DLD1 (cell line): ENCODE data around the gene TRIML2.

Source experiments
- in situ Hi-C: cut with HindIII; loops from 2 replicates; pipeline ENCODE4 v1.10.0; 2017; ENCODE audit warnings: low sequenced_read_pairs

Gene TRIML2

DNA sequence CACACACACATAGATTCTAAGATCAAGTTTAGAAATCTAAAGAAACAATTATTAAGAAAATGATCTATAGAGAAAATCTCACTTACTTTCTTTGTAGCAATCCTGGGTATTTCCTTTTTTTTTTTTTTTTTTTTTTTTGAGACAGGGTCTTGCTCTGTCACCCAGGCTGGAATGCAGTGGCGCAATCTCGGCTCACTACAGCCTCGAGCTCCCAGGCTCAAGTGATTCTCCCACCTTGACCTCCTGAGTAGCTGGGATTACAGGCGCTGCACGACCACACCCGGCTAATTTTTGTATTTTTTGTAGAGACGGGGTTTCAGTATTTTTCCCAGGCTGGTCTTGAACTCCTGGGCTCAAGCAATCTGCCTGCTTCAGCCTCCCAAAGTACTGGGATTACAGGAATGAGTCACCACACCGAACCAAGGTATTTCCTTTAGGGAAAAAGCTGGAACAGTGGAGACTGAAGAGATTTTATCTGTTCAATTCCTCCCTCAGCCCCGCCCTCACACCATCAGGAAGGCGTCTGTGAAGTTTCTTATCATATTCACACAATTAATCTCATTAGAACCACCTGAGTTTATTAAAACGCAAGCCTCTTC, at the start of gene TRIML2:
Gene TRIML2, minus strand, starts transcription at position 447 of the 599 bp plus-strand sequence. CDS start 4,235 bp downstream, outside the sequence.
- in situ Hi-C loops = no loop called here

DNA sequence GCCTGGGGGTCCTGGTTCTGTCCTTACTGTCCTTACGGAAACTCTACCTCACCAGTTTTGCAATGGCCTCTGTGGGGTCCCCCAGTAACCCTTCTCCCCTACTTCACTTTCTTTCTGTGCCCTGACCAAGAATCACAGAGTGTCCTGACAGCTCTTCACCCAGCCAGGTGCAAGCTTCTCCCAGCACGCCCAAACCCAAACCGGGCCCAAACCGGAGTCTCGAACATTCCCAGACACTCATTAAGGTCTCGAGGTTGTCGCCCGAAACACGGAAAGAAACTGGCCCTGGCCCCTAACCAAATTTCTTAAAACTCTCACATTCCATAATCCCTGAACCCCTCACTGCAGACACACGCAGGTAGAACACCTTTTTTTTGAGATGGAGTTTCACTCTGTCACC, 48.9 kb upstream of the TRIML2 start:
- in situ Hi-C loops = no loop called here

- in situ Hi-C loops = no loop called here
Measured at GRCh38 chr4:188154668-188155405, 45.4 kb upstream of the TRIML2 start.

DNA sequence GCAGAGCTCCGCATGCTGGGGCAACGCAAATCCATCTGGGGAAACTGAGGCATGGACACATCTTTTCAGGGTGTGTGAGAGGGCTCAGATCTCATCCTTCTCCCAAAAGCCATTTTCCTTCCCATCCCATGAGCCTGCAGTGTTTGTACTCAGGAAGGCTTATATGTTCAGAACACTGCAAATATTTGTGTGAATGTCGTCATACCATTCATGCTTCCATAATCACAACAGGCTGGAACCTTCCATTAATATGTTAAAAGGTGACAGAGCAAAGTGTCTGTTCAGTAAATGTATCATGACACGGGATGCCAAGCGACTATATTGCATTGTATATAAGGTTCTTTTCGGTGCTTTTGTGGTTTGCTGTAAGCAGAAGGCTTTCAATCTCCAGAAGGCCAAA, 38.4 kb upstream of the TRIML2 start:
- in situ Hi-C loops = no loop called here

- in situ Hi-C loops = no loop called here
Measured at GRCh38 chr4:188147176-188147575, 37.8 kb upstream of the TRIML2 start.

- in situ Hi-C loops = no loop called here
Measured at GRCh38 chr4:188146618-188147017, 37.2 kb upstream of the TRIML2 start.

DNA sequence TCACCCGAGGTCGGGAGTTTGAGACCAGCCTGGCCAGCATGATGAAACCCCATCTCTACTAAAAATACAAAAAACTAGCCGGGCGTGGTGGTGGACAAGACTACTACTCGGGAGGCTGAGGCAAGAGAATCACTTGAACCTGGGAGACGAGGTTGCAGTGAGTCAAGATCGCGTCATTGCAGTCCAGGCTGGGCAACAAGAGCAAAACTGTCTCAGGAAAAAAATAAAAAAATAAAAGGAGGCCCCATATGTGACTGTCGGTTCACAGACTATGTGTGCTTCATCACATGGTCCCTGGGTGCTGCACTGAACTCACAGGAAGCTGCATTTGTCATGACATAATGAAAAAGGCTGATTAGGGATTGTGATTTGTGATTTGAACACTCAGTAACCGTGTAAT, 36.2 kb upstream of the TRIML2 start:
- in situ Hi-C loops = no loop called here

GRCh38 chr4:188143731-188144130, 34.3 kb upstream of the TRIML2 start:
- in situ Hi-C loops = no loop called here

DNA sequence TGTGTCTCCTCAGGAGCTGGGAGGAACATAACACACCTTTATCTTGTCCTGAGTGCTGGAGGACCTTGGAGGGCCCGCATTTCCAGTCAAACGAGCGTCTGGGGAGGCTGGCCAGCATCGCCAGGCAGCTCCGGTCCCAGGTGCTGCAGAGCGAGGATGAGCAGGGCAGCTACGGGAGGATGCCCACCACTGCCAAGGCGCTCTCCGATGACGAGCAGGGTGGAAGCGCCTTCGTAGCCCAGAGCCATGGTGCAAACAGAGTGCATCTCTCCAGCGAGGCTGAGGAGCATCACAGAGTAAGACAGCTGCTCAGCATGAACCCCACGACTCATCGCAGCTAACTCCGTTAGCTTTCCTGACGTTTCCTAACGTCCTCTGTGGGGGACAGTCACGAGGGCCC, 30.3 kb upstream of the TRIML2 start:
- in situ Hi-C loops = no loop called here

DNA sequence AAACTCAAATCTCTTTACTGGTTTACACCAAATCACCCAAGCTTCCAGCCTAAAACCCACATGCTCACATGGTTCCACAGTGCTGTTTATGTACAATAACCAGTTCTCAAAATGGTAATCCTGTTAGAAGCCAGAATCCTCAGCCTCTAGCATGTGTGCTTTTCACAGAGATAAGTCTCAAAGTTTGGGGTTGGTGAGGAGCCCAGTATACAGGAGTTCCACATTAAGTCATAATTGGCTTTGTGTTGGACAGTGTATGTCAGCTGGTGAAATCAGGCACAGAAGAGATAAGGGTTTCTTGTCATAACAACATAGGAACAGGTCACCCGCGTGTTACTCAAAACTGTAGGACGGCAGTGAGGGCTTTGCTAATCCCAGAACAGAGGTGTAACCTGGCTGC, 29.7 kb upstream of the TRIML2 start, which contains the start of gene TRIML1:
Gene TRIML1, plus strand, starts transcription at position 301 of the 400 bp plus-strand sequence. CDS start 118 bp downstream, outside the sequence.
- in situ Hi-C loops = no loop called here

DNA sequence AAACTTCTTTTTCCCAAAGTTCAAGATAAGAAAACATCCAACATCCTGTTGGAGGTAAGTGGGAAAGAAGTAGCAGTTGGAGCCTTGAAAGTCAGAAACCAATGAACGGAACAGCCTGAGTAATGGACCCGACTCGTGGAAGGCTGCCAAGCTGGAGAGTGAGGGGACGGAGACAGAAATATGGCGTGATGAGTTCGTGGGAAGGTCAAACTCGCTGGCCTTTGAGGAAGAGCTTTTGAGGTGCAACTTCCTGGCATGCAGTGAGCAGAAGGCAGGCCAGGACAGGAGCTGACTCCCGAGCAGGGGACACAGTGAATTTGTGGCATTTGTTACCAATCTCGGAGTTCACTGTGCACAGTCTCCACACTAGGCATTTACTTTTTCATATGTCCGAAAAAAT, 28.8 kb upstream of the TRIML2 start:
- in situ Hi-C loops = no loop called here

GRCh38 chr4:188132232-188132631, 22.8 kb upstream of the TRIML2 start:
- in situ Hi-C loops = no loop called here

DNA sequence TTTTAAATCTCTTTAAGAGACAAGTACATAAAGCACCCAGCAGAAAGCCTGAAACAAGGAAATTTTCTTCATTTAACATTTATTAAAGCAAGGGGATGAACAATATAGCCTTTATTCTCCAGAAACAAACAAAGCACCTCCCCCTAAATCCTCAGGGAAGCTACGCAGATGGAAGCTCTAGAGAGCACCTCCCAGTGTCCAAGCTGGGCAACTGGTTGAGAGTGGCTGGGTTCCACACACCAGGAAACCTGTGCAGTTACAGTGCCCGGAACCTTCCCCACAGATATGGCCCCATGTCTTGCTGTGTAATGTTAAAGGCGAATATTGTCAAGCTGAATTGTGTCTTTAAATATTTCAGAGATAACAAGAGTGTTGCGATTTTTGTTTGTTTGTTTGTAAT, 21.0 kb upstream of the TRIML2 start:
- in situ Hi-C loops = no loop called here

GRCh38 chr4:188127214-188127874, 17.9 kb upstream of the TRIML2 start:
- in situ Hi-C loops = no loop called here

- in situ Hi-C loops = no loop called here
Measured at GRCh38 chr4:188121530-188121929, 12.1 kb upstream of the TRIML2 start.

GRCh38 chr4:188117631-188118324, 8.4 kb upstream of the TRIML2 start:
- in situ Hi-C loops = no loop called here

- in situ Hi-C loops = no loop called here
Measured at GRCh38 chr4:188113156-188113555, 3.8 kb upstream of the TRIML2 start.

- in situ Hi-C loops = no loop called here
Measured at GRCh38 chr4:188111955-188112354, 2.6 kb upstream of the TRIML2 start.

GRCh38 chr4:188110741-188111471, 1.5 kb upstream of the TRIML2 start:
- in situ Hi-C loops = no loop called here

GRCh38 chr4:188110036-188110435, 633 bp upstream of the TRIML2 start:
- in situ Hi-C loops = no loop called here
